H1 (cell line): ENCODE measurements around the gene SNX25. TPM values are rescaled to one million over a fixed set of nuclear protein-coding genes. Genes with fewer than 3 reads are reported as not detected.

Experiments used
- EP300 ChIP-seq, 2 experiments: IDR thresholded peaks; 1 replicate in 1 of 2; 2 replicates in 1 of 2; pipeline ENCODE4 v1.6.1; 2011 to 2012; ENCODE audit warnings: low read depth in 2 of 2, low read length in 2 of 2, mild to moderate bottlenecking in 2 of 2, borderline replicate concordance in 1 of 2, inconsistent platforms in 1 of 2, moderate library complexity in 1 of 2
- JUND ChIP-seq: IDR thresholded peaks from 2 replicates; pipeline ENCODE4 v1.6.1; 2011; ENCODE audit warnings: mild to moderate bottlenecking, improper control_type of control experiment, low read length
- polyA plus RNA-seq, 7 experiments: library from polyadenylated mRNA; depleted of rRNA in 3 of 7; stranded (reverse) in 5 of 7; unstranded in 2 of 7; fragments of >200 nt in 5 of 7; fragments of 200-250 nt in 2 of 7; gene quantifications; 1 replicate in 5 of 7; 2 replicates in 1 of 7; 4 replicates in 1 of 7; pipeline versions ENCODE4 v1.2.1 to v1.2.3, GENCODE V29; 2011 to 2013; ENCODE audit warnings: missing spikeins in 2 of 7, mixed read lengths in 2 of 7
- total RNA-seq: library from RNA; stranded (reverse); fragmentation: NEBNext Ultra II Directional; extraction: Animal tissue kit (Norgen Biotek cat#: 25700); gene quantifications from 2 replicates; pipeline ENCODE4 v1.2.1, GENCODE V29; 2021

The SNX25 gene
- total and polyA plus RNA-seq, 2 of the 8 experiments (the other 6 are each of a cell fraction or from before 2014, with no cell fraction given) = 5.4 to 19.9 TPM

GRCh38 chr4:185408432-185408831 lies 199.0 kb downstream of the SNX25 start (continued):
- TF ChIP-seq EP300 (IDR thresholded peaks at IDR 0.05; ENCODE audit: borderline replicate concordance in 1 of 2, low read depth in 2 of 2, low read length in 2 of 2) (no peak), JUND (no peak)
